ENCODE results near the gene KCMF1. TPM values are rescaled to one million over a fixed set of nuclear protein-coding genes. Genes with fewer than 3 reads are reported as not detected.

The KCMF1 gene
- total RNA-seq, 3 donors from 2014 or later (not counting 1 experiment from before 2014, with no cell fraction given), result 70.8 to 81.4 (median 77.1) TPM

DNA sequence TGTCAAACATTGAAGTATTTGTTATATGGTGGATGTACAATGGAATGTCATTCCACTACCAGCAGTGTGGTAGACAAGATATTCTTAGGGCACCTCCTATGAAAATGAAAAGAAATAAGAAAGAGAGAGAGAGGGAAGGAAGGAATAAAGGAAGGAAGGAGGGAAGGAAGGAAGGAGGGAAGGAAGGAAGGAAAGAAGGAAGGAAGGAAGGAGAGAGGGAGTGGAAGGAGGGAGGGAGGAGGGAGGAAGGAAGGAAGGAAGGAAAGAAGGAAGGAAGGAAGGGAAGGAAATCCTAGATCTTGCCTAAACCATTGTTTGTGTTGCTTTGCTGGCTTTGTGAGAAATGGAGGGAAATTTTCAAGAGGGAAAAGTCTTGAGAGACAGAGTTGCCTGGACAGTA lies 112.1 kb downstream of the KCMF1 start:
- no peak for TF ChIP-seq CTCF (IDR thresholded peaks at IDR 0.05)
- peaks cover 18% of the 10 kb centered on the region for H3K36me3 Mint-ChIP-seq
- intact Hi-C loops (cut with micrococcal nuclease), result no loop called here
- H3K9me3 ChIP-seq (ENCODE audit: control insufficient read depth, insufficient read depth, low read length), result peaks cover 5% of the 10 kb centered on the region
- peaks cover 2 to 3% of the 10 kb centered on the region in 2 donors for H3K9me3 Mint-ChIP-seq
- no peaks in the 10 kb centered on the region for H3K36me3 ChIP-seq (ENCODE audit: control insufficient read depth, insufficient read depth, low read length)
- no peak overlapping the region for H3K27ac ChIP-seq (ENCODE audit: low read length)
- no peaks in the 10 kb centered on the region for H3K4me1 ChIP-seq (ENCODE audit: control insufficient read depth, insufficient read depth, low read length)
- no peak overlapping the region for H3K4me3 ChIP-seq (ENCODE audit: low read length)
- H3K27me3 Mint-ChIP-seq (ENCODE audit: low read depth in 2 of 2), result peaks cover 16 to 32% of the 10 kb centered on the region in 2 donors
- DNase-seq (no peak), ATAC-seq (no peak)
- H3K4me1 Mint-ChIP-seq, result peaks cover 0 to 4% of the 10 kb centered on the region in 2 donors
- no peak overlapping the region for H3K27ac Mint-ChIP-seq
- H3K27me3 ChIP-seq (ENCODE audit: control insufficient read depth, insufficient read depth, low read length), result peaks cover 9% of the 10 kb centered on the region
- H3K4me3 Mint-ChIP-seq, result no peak overlapping the region

GRCh38 chr2:85085563-85085962 lies 114.6 kb downstream of the KCMF1 start:
- Mint-ChIP-seq H3K4me1 (peaks cover 0 to 4% of the 10 kb centered on the region in 2 donors), H3K27ac (no peak overlapping the region), H3K27me3 (ENCODE audit: low read depth in 2 of 2) (peaks cover 16 to 32% of the 10 kb centered on the region in 2 donors), H3K9me3 (peaks cover 2 to 3% of the 10 kb centered on the region in 2 donors), H3K36me3 (peaks cover 18% of the 10 kb centered on the region), H3K4me3 (no peak overlapping the region)
- ATAC-seq (no peak), DNase-seq (no peak)
- 66% methylated on average over 2 of the region's 3 CpGs for WGBS (ENCODE audit: insufficient coverage)
- intact Hi-C loops (cut with micrococcal nuclease), result no loop called here
- Histone ChIP-seq H3K27ac (ENCODE audit: low read length) (no peak overlapping the region), H3K9me3 (ENCODE audit: control insufficient read depth, insufficient read depth, low read length) (peaks cover 5% of the 10 kb centered on the region), H3K36me3 (ENCODE audit: control insufficient read depth, insufficient read depth, low read length) (no peaks in the 10 kb centered on the region), H3K4me1 (ENCODE audit: control insufficient read depth, insufficient read depth, low read length) (no peaks in the 10 kb centered on the region), H3K27me3 (ENCODE audit: control insufficient read depth, insufficient read depth, low read length) (peaks cover 11% of the 10 kb centered on the region), H3K4me3 (ENCODE audit: low read length) (no peak overlapping the region)
- no peak for TF ChIP-seq CTCF (IDR thresholded peaks at IDR 0.05)

DNA sequence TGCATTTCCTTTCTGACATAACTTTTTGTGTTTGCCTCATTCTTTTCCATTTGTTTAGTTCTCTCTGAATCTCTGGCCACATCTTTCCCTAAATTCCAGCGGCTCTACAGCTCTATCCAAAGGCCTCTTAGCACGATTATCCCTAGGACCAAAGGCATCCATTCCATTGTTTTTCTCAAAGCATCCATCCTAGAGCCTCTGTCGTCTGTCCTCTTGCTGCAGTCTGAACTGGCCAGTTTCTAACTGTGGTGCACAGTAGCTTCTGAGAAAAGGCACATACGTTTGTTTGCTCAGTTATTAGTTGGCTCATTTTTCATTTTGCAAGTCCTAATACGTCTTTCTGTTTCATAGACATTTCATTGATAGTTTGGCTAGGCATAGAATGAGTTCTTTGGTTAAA lies 116.6 kb downstream of the KCMF1 start:
- H3K27ac Mint-ChIP-seq, result no peak overlapping the region

More for the DNA sequence above, 116.6 kb downstream of the KCMF1 start:
- Mint-ChIP-seq H3K4me1 (no peaks in the 10 kb centered on the region), H3K36me3 (peaks cover 5% of the 10 kb centered on the region), H3K4me3 (no peak overlapping the region), H3K9me3 (peaks cover 0 to 2% of the 10 kb centered on the region in 2 donors), H3K27me3 (ENCODE audit: low read depth in 2 of 2) (peaks cover 11 to 16% of the 10 kb centered on the region in 2 donors)
- no peaks in the 10 kb centered on the region for H3K9me3 ChIP-seq (ENCODE audit: control insufficient read depth, insufficient read depth, low read length)
- intact Hi-C loops (cut with micrococcal nuclease), result no loop called here
- no peaks in the 10 kb centered on the region for H3K36me3 ChIP-seq (ENCODE audit: control insufficient read depth, insufficient read depth, low read length)
- no peak for TF ChIP-seq CTCF (IDR thresholded peaks at IDR 0.05)
- DNase-seq (no peak), ATAC-seq (no peak)
- 71% methylated on average over 5 of the region's 5 CpGs for whole genome bisulfite sequencing (ENCODE audit: insufficient coverage)
- H3K4me1 ChIP-seq (ENCODE audit: control insufficient read depth, insufficient read depth, low read length), result no peaks in the 10 kb centered on the region
- H3K27ac ChIP-seq (ENCODE audit: low read length), result no peak overlapping the region
- H3K4me3 ChIP-seq (ENCODE audit: low read length), result no peak overlapping the region
- peaks cover 8% of the 10 kb centered on the region for H3K27me3 ChIP-seq (ENCODE audit: control insufficient read depth, insufficient read depth, low read length)
